ENCODE results near the gene RBM10.

- no peak for TF ChIP-seq EZH2 (optimal IDR thresholded peaks at IDR 0.05; ENCODE audit: low read depth, low read length)
- TF ChIP-seq, protein P1, sequence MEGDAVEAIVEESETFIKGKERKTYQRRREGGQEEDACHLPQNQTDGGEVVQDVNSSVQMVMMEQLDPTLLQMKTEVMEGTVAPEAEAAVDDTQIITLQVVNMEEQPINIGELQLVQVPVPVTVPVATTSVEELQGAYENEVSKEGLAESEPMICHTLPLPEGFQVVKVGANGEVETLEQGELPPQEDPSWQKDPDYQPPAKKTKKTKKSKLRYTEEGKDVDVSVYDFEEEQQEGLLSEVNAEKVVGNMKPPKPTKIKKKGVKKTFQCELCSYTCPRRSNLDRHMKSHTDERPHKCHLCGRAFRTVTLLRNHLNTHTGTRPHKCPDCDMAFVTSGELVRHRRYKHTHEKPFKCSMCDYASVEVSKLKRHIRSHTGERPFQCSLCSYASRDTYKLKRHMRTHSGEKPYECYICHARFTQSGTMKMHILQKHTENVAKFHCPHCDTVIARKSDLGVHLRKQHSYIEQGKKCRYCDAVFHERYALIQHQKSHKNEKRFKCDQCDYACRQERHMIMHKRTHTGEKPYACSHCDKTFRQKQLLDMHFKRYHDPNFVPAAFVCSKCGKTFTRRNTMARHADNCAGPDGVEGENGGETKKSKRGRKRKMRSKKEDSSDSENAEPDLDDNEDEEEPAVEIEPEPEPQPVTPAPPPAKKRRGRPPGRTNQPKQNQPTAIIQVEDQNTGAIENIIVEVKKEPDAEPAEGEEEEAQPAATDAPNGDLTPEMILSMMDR (IDR thresholded peaks at IDR 0.05; ENCODE audit: low read length): no peak
- no peak for TF ChIP-seq EZH2phosphoT487 (IDR thresholded peaks at IDR 0.05; ENCODE audit: low read length)
Observed at GRCh38 chrX:47178337-47178736, 33.3 kb downstream of the RBM10 start.

All from MM.1S (cell line).